HG02763 (cell line): ENCODE measurements around the gene RPS3.

Source experiments
- ATAC-seq: cut with Tn5 transposase; IDR thresholded peaks from one replicate; pipeline ENCODE4 v1.9.1; 2021; ENCODE audit warnings: mild to moderate bottlenecking, moderate library complexity; ENCODE audit not compliant: unreplicated experiment

RPS3 gene

GRCh38 chr11:75433443-75433842 is 34.1 kb downstream of the RPS3 start:
- ATAC-seq: no peak

- ATAC-seq: no peak
Measured at GRCh38 chr11:75434051-75434450, 34.7 kb downstream of the RPS3 start.

GRCh38 chr11:75434886-75435570 is 35.7 kb downstream of the RPS3 start:
- no peak for ATAC-seq

- no peak for ATAC-seq
Measured at GRCh38 chr11:75435571-75435925, 36.2 kb downstream of the RPS3 start.

GRCh38 chr11:75436806-75437205 is 37.5 kb downstream of the RPS3 start:
- ATAC-seq: no peak

GRCh38 chr11:75437966-75438659 is 38.8 kb downstream of the RPS3 start:
- ATAC-seq: no peak

GRCh38 chr11:75439026-75439425 is 39.7 kb downstream of the RPS3 start:
- ATAC-seq: no peak

GRCh38 chr11:75439495-75440120 is 40.3 kb downstream of the RPS3 start:
- ATAC-seq: no peak

GRCh38 chr11:75440960-75441803 is 41.9 kb downstream of the RPS3 start:
- ATAC-seq: no peak

- no peak for ATAC-seq
Measured at GRCh38 chr11:75441804-75442132, 42.5 kb downstream of the RPS3 start.

GRCh38 chr11:75442161-75442885 is 43.0 kb downstream of the RPS3 start:
- ATAC-seq: no peak

GRCh38 chr11:75443043-75443442 is 43.7 kb downstream of the RPS3 start:
- ATAC-seq: no peak

GRCh38 chr11:75445315-75445953 is 46.1 kb downstream of the RPS3 start:
- no peak for ATAC-seq

GRCh38 chr11:75447415-75447814 is 48.1 kb downstream of the RPS3 start:
- ATAC-seq: no peak

- ATAC-seq: no peak
Measured at GRCh38 chr11:75449271-75449670, 50.0 kb downstream of the RPS3 start.

- ATAC-seq: no peak
Measured at GRCh38 chr11:75449776-75450175, 50.5 kb downstream of the RPS3 start.

- no peak for ATAC-seq
Measured at GRCh38 chr11:75450236-75450635, 50.9 kb downstream of the RPS3 start.

- no peak for ATAC-seq
Measured at GRCh38 chr11:75450826-75451821, 51.8 kb downstream of the RPS3 start.
